LNCAP (cell line): ENCODE data around the gene C16orf74.

Experiments used
- CTCF ChIP-seq: fragments of 450-650 bp; IDR thresholded peaks from 2 replicates; pipeline ENCODE4 v1.5.1; 2017; ENCODE audit warnings: mild to moderate bottlenecking

The C16orf74 gene

DNA sequence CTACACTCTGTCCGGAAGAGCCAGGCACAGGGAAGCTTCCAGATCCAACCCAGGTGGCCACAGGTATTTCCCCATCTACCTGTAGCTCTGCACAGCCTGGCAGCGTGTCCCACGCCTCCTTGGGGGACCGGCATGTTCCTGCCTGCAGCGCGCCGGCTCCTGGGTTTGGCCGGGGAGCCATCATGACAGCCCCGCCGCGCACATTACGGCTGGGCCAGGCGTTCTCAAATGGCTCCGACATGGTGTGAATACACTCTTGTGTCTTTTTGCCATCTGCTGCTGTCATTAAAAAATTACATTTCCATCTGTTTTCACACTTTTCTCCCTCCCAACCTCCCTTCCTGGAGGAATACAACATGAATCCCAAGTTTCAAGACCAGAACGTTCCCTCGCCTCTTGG, 54.1 kb downstream of the C16orf74 start:
- no peak for TF ChIP-seq CTCF

DNA sequence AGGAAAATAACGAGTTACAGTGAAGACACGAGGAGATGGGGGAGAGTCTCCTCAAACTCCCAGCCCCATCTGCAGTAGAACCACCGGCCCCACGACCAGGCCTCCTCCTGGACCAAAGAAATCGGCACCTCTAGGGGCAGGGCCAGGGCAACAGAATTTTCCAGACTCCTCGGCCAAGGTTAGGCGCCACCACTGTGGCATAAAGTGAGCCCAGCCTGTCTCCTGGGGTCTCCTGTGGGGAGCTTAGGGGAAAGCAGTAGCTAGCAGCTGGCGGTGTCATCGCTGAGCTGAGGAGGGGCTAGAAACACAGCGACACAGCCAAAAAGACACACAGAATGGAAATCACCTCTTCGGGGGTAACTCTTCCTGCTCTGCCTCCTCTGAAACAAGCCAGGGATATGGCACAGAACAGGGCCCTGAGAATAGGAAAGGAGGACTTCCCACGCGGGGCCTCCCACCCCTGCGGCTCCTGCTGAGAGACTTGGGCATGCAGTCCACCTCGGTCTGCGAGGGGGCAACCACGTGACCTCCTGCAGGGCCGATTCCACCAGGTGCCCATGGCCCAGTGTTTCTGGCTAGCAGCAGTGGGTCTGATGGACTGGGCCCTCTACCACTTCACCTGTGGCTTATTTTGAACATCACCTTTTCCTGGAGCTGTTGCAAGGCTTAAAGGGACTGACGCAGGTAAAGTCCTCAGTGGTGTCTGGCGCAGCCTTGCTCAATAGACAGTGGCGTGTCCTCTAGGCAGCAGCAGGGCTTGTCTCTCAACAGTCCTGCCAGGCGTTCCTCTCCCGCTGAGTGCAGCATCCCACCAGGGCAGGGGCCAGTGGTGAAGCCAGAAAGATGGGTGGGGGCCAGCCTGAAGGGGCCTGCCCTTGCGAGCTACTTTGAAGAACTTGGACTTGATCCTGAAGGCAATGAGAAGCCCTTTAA, 55.4 kb downstream of the C16orf74 start:
- TF ChIP-seq CTCF = no peak

- TF ChIP-seq CTCF = no peak
Observed at GRCh38 chr16:85690469-85691064, 60.3 kb downstream of the C16orf74 start.

- no peak for TF ChIP-seq CTCF
Observed at GRCh38 chr16:85689950-85690320, 61.0 kb downstream of the C16orf74 start.

DNA sequence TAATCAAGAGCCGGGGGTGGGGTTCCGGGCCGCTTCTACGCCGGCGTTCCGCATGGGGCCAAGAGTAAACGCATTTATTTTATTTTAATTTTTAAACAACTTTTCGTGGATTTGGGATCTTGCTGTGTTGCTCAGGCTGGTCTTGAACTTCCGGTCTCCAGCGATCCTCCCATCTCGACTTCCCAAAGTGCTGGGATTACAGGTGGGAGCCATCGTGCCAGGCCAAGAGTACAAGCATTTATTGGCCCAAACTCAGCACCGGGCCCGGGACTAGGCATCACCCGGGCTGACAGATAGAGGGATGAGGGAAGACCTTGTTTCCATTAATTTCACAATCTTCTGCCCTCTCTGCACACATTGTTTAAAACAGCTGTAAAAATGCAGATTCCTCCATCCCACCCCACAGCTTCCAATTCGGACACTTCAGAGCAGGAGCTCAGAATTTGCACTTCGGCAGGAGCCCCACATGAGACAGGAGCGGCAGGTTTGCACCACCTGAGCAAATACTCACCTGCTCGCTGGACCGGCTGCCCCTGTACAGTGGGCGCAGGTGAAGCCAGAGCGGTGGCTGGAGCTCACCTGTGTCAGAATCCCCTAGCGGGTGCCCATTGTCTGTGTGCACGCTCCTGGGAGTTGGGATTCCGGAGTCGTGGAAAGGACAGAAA, 61.5 kb downstream of the C16orf74 start:
- TF ChIP-seq CTCF = no peak

- no peak for TF ChIP-seq CTCF
Observed at GRCh38 chr16:85688586-85689284, 62.2 kb downstream of the C16orf74 start, which contains the start of gene GINS2. GINS2 (minus strand) TSS chr16:85688954; CDS start chr16:85688898, 56 bp downstream.
